ENCODE measurements around the gene SCAF8.

SCAF8 gene

GRCh38 chr6:154849475-154849874 is 116.3 kb downstream of the SCAF8 start:
- Histone ChIP-seq H2AFZ (ENCODE audit: insufficient read depth, low read length, poor library complexity) (no peak overlapping the region), H3K18ac (ENCODE audit: low read length) (no peak overlapping the region), H3K4me3 (ENCODE audit: low read depth, low read length) (no peak overlapping the region), H2BK5ac (ENCODE audit: low read depth, low read length, poor library complexity) (no peak overlapping the region), H4K91ac (ENCODE audit: low read depth, low read length) (no peak overlapping the region), H3K23ac (ENCODE audit: low read length) (no peak overlapping the region), H3K4me1 (ENCODE audit: control insufficient read depth in 1 of 2, insufficient read depth in 2 of 2, low read length in 2 of 2) (no peaks in the 10 kb centered on the region), H3K36me3 (ENCODE audit: control insufficient read depth in 1 of 2, insufficient read depth in 2 of 2, low read length in 2 of 2) (peaks cover 0 to 4% of the 10 kb centered on the region in 2 experiments), H4K8ac (ENCODE audit: low read depth, low read length) (no peak overlapping the region), H3K79me2 (ENCODE audit: control insufficient read depth, insufficient read depth, low read length, poor library complexity) (no peaks in the 10 kb centered on the region), H4K12ac (ENCODE audit: low read depth, low read length) (no peak overlapping the region), H3K9me3 (ENCODE audit: insufficient read depth, low read depth, low read length) (no peaks in the 10 kb centered on the region), H3K14ac (ENCODE audit: low read length) (no peak overlapping the region), H3K27me3 (ENCODE audit: insufficient read depth, low read length) (no peaks in the 10 kb centered on the region), H3K79me1 (ENCODE audit: low read length) (no peaks in the 10 kb centered on the region), H3K4me2 (ENCODE audit: low read length) (no peak overlapping the region), H3K4ac (ENCODE audit: low read depth, low read length) (no peak overlapping the region), H2AK5ac (ENCODE audit: low read length) (no peak overlapping the region), H3K9ac (ENCODE audit: low read length) (no peak overlapping the region), H2BK12ac (ENCODE audit: low read length) (no peak overlapping the region), H2BK120ac (ENCODE audit: insufficient read depth, low read length, poor library complexity) (no peak overlapping the region), H3K27ac (ENCODE audit: low read depth, low read length) (no peak overlapping the region)
- DNase-seq = no peak
- WGBS (ENCODE audit: extremely low coverage, insufficient coverage, insufficient read length) = no CpG with 5 or more reads among the region's 1 CpG

DNA sequence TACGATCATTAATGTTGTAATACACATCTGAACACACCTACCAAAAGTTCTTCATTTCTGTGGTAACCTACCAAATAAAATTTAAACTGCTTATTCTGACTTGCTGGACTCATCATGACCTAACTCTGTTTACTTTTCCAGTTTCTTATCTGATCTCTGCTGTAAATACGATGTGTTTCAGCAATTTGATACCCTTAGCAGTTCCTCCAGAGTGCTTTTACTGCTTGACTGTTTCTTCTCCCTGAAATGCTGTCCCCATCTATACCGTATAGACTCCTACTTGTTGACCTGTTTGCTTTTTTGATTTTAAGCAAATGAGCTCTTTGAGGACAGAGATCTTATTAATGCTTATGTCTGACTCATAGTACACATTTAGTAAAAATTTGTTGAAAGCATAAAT is 119.5 kb downstream of the SCAF8 start:
- Histone ChIP-seq H3K36me3 (ENCODE audit: control insufficient read depth in 1 of 2, insufficient read depth in 2 of 2, low read length in 2 of 2) (peaks cover 0 to 2% of the 10 kb centered on the region in 2 experiments), H4K8ac (ENCODE audit: low read depth, low read length) (no peak overlapping the region), H4K91ac (ENCODE audit: low read depth, low read length) (no peak overlapping the region), H3K4me3 (ENCODE audit: low read depth, low read length) (no peak overlapping the region), H3K4ac (ENCODE audit: low read depth, low read length) (no peak overlapping the region), H4K12ac (ENCODE audit: low read depth, low read length) (no peak overlapping the region), H3K14ac (ENCODE audit: low read length) (no peak overlapping the region), H3K27ac (ENCODE audit: low read depth, low read length) (no peak overlapping the region), H2AFZ (ENCODE audit: insufficient read depth, low read length, poor library complexity) (no peak overlapping the region), H2BK120ac (ENCODE audit: insufficient read depth, low read length, poor library complexity) (no peak overlapping the region), H2BK5ac (ENCODE audit: low read depth, low read length, poor library complexity) (no peak overlapping the region), H3K4me2 (ENCODE audit: low read length) (no peak overlapping the region), H3K79me1 (ENCODE audit: low read length) (no peaks in the 10 kb centered on the region), H3K9me3 (ENCODE audit: insufficient read depth, low read depth, low read length) (peaks cover 2% of the 10 kb centered on the region), H2AK5ac (ENCODE audit: low read length) (no peak overlapping the region), H3K9ac (ENCODE audit: low read length) (no peak overlapping the region), H3K79me2 (ENCODE audit: control insufficient read depth, insufficient read depth, low read length, poor library complexity) (no peaks in the 10 kb centered on the region), H3K27me3 (ENCODE audit: insufficient read depth, low read length) (no peaks in the 10 kb centered on the region), H2BK12ac (ENCODE audit: low read length) (no peak overlapping the region), H3K4me1 (ENCODE audit: control insufficient read depth in 1 of 2, insufficient read depth in 2 of 2, low read length in 2 of 2) (no peaks in the 10 kb centered on the region), H3K18ac (ENCODE audit: low read length) (no peak overlapping the region), H3K23ac (ENCODE audit: low read length) (no peak overlapping the region)
- DNase-seq = no peak
- WGBS (ENCODE audit: extremely low coverage, insufficient coverage, insufficient read length) = no CpG with 5 or more reads among the region's 3 CpGs

DNA sequence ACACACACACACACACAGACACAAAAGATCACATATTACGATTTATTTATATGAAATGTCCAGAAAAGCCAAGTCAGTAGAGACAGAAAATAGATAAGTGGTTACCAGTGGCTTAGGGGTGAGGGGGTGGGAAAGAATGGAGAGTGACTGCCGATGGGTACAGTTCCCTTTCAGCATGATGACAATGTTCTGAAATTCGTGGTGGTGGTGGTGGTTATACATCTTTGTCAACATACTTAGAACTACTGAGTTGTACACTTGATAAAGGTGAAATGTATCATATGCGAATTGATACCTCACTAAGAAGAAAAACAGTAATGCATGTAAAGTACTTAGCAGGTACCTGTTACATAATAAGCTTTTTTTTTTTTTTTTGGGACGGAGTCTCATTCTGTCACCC is 124.3 kb downstream of the SCAF8 start:
- no peak overlapping the region for H3K23ac ChIP-seq (ENCODE audit: low read length)
- no peak overlapping the region for H4K12ac ChIP-seq (ENCODE audit: low read depth, low read length)
- H3K4me1 ChIP-seq (ENCODE audit: control insufficient read depth in 1 of 2, insufficient read depth in 2 of 2, low read length in 2 of 2) = no peaks in the 10 kb centered on the region
- WGBS (ENCODE audit: extremely low coverage, insufficient coverage, insufficient read length) = no CpG with 5 or more reads among the region's 5 CpGs
- no peak overlapping the region for H2BK12ac ChIP-seq (ENCODE audit: low read length)
- no peak overlapping the region for H4K91ac ChIP-seq (ENCODE audit: low read depth, low read length)
- H3K9me3 ChIP-seq (ENCODE audit: insufficient read depth, low read depth, low read length) = peaks cover 2% of the 10 kb centered on the region
- no peaks in the 10 kb centered on the region for H3K79me1 ChIP-seq (ENCODE audit: low read length)
- H4K8ac ChIP-seq (ENCODE audit: low read depth, low read length) = no peak overlapping the region
- H3K27ac ChIP-seq (ENCODE audit: low read depth, low read length) = no peak overlapping the region
- peaks cover 0 to 2% of the 10 kb centered on the region in 2 experiments for H3K36me3 ChIP-seq (ENCODE audit: control insufficient read depth in 1 of 2, insufficient read depth in 2 of 2, low read length in 2 of 2)
- no peak overlapping the region for H2AK5ac ChIP-seq (ENCODE audit: low read length)
- H3K4me2 ChIP-seq (ENCODE audit: low read length) = no peak overlapping the region
- H3K4ac ChIP-seq (ENCODE audit: low read depth, low read length) = no peak overlapping the region
- no peaks in the 10 kb centered on the region for H3K27me3 ChIP-seq (ENCODE audit: insufficient read depth, low read length)
- no peak overlapping the region for H2AFZ ChIP-seq (ENCODE audit: insufficient read depth, low read length, poor library complexity)
- H3K9ac ChIP-seq (ENCODE audit: low read length) = no peak overlapping the region
- no peak overlapping the region for H2BK5ac ChIP-seq (ENCODE audit: low read depth, low read length, poor library complexity)
- H3K18ac ChIP-seq (ENCODE audit: low read length) = no peak overlapping the region
- no peak overlapping the region for H2BK120ac ChIP-seq (ENCODE audit: insufficient read depth, low read length, poor library complexity)
- H3K14ac ChIP-seq (ENCODE audit: low read length) = no peak overlapping the region
- no peak for DNase-seq
- no peak overlapping the region for H3K4me3 ChIP-seq (ENCODE audit: low read depth, low read length)
- H3K79me2 ChIP-seq (ENCODE audit: control insufficient read depth, insufficient read depth, low read length, poor library complexity) = no peaks in the 10 kb centered on the region

GRCh38 chr6:154861825-154862224 is 128.6 kb downstream of the SCAF8 start:
- Histone ChIP-seq H2BK120ac (ENCODE audit: insufficient read depth, low read length, poor library complexity) (no peak overlapping the region), H4K91ac (ENCODE audit: low read depth, low read length) (no peak overlapping the region), H3K79me1 (ENCODE audit: low read length) (no peaks in the 10 kb centered on the region), H3K4ac (ENCODE audit: low read depth, low read length) (no peak overlapping the region), H3K27me3 (ENCODE audit: insufficient read depth, low read length) (no peaks in the 10 kb centered on the region), H3K27ac (ENCODE audit: low read depth, low read length) (no peak overlapping the region), H2BK12ac (ENCODE audit: low read length) (no peak overlapping the region), H3K9ac (ENCODE audit: low read length) (no peak overlapping the region), H4K12ac (ENCODE audit: low read depth, low read length) (no peak overlapping the region), H3K4me1 (ENCODE audit: control insufficient read depth in 1 of 2, insufficient read depth in 2 of 2, low read length in 2 of 2) (no peaks in the 10 kb centered on the region), H2BK5ac (ENCODE audit: low read depth, low read length, poor library complexity) (no peak overlapping the region), H2AFZ (ENCODE audit: insufficient read depth, low read length, poor library complexity) (no peak overlapping the region), H3K4me3 (ENCODE audit: low read depth, low read length) (no peak overlapping the region), H3K23ac (ENCODE audit: low read length) (no peak overlapping the region), H3K36me3 (ENCODE audit: control insufficient read depth in 1 of 2, insufficient read depth in 2 of 2, low read length in 2 of 2) (peaks cover 0 to 2% of the 10 kb centered on the region in 2 experiments), H3K9me3 (ENCODE audit: insufficient read depth, low read depth, low read length) (peaks cover 2% of the 10 kb centered on the region), H2AK5ac (ENCODE audit: low read length) (no peak overlapping the region), H3K14ac (ENCODE audit: low read length) (no peak overlapping the region), H3K4me2 (ENCODE audit: low read length) (no peak overlapping the region), H4K8ac (ENCODE audit: low read depth, low read length) (no peak overlapping the region), H3K18ac (ENCODE audit: low read length) (no peak overlapping the region), H3K79me2 (ENCODE audit: control insufficient read depth, insufficient read depth, low read length, poor library complexity) (no peaks in the 10 kb centered on the region)
- no peak for DNase-seq
- no CpG with 5 or more reads among the region's 1 CpG for WGBS (ENCODE audit: extremely low coverage, insufficient coverage, insufficient read length)
